Gastrocnemius medialis (tissue), 4 donors: ENCODE results near the gene TRIM75.

Experiments
- POLR2A ChIP-seq, 2 donors: fragments of 450-650 bp; IDR thresholded peaks; one replicate each; pipeline ENCODE4 v1.6.1; 2017; ENCODE audit warnings: antibody characterized with exemption in 2 of 2, mild to moderate bottlenecking in 2 of 2, moderate library complexity in 2 of 2
- TF ChIP-seq, protein P1 (sequence below), 5 experiments: fragments of 450-650 bp in 3 of 5; fragments of 200-600 bp in 2 of 5; sonication (generic) in 2 of 5; IDR thresholded peaks in 4 of 5; conservative IDR thresholded peaks in 1 of 5; 1 replicate in 4 of 5; 2 replicates in 1 of 5; pipeline ENCODE4 v1.5.1; 2016 to 2019; ENCODE audit warnings: antibody characterized with exemption in 5 of 5, mild to moderate bottlenecking in 3 of 5, moderate library complexity in 3 of 5

- TF ChIP-seq POLR2A (IDR thresholded peaks at IDR 0.05) = no peak
- TF ChIP-seq, protein P1, sequence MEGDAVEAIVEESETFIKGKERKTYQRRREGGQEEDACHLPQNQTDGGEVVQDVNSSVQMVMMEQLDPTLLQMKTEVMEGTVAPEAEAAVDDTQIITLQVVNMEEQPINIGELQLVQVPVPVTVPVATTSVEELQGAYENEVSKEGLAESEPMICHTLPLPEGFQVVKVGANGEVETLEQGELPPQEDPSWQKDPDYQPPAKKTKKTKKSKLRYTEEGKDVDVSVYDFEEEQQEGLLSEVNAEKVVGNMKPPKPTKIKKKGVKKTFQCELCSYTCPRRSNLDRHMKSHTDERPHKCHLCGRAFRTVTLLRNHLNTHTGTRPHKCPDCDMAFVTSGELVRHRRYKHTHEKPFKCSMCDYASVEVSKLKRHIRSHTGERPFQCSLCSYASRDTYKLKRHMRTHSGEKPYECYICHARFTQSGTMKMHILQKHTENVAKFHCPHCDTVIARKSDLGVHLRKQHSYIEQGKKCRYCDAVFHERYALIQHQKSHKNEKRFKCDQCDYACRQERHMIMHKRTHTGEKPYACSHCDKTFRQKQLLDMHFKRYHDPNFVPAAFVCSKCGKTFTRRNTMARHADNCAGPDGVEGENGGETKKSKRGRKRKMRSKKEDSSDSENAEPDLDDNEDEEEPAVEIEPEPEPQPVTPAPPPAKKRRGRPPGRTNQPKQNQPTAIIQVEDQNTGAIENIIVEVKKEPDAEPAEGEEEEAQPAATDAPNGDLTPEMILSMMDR (IDR thresholded peaks at IDR 0.05 in 4 of 5, conservative IDR thresholded peaks at IDR 0.05 in 1 of 5) = no peak
Observed at GRCh38 chr4:165013691-165014090, 40.0 kb upstream of the TRIM75 start.
